H1 (cell line): ENCODE measurements around the gene SLC30A10. TPM values are rescaled to one million over a fixed set of nuclear protein-coding genes. Genes with fewer than 3 reads are reported as not detected.
A peak's percentile ranks its signal among the peaks of the same experiment; 100 is the strongest.

Experiments
- CTCF ChIA-PET: fragments of 300-600 bp; sonication (Branson Sonifier 250); formaldehyde crosslinking; loops from one replicate; lab custom pipeline; 2021; ENCODE audit not compliant: partially characterized antibody; lab: Charles Lee
- POLR2A ChIA-PET: fragments of 300-600 bp; sonication (Branson Sonifier 250); formaldehyde crosslinking; loops from one replicate; lab custom pipeline; 2021; ENCODE audit warnings: inconsistent platforms; ENCODE audit not compliant: partially characterized antibody; lab: Charles Lee
- DNase-seq, 2 experiments: peaks; one replicate each; pipeline versions ENCODE4 v3.0.0 to v3.0.0-alpha.2; 2010 to 2022; ENCODE audit warnings: low spot score in 2 of 2, low read depth in 1 of 2, mixed read lengths in 1 of 2
- FAIRE-seq: peaks from 2 replicates; lab custom pipeline; 2011; peaks lifted over from hg19 to GRCh38; lab: Jason Lieb, UNC
- H2AFZ ChIP-seq: 2 replicates; pipeline ENCODE4 v1.8.1; 2012; ENCODE audit warnings: low read length, inconsistent platforms
- H2AK5ac ChIP-seq: 2 replicates; pipeline ENCODE4 v1.6.1; 2013; ENCODE audit warnings: low read depth, low read length
- H2BK120ac ChIP-seq: replicated peaks from 2 replicates; pipeline ENCODE3; 2013; ENCODE audit warnings: low read depth, low read length, inconsistent platforms
- H2BK12ac ChIP-seq: 2 replicates; pipeline ENCODE4 v1.6.1; 2013; ENCODE audit warnings: low read depth, low read length
- H2BK15ac ChIP-seq: 2 replicates; pipeline ENCODE4 v1.6.1; 2013; ENCODE audit warnings: low read length
- H2BK20ac ChIP-seq: 2 replicates; pipeline ENCODE4 v1.6.1; 2013; ENCODE audit warnings: low read length
- H2BK5ac ChIP-seq: 2 replicates; pipeline ENCODE4 v1.6.1; 2013; ENCODE audit warnings: low read depth, low read length
- H3K14ac ChIP-seq: 2 replicates; pipeline ENCODE4 v1.6.1; 2013; ENCODE audit warnings: inconsistent platforms; ENCODE audit not compliant: insufficient read length
- H3K18ac ChIP-seq: 2 replicates; pipeline ENCODE4 v1.6.1; 2013; ENCODE audit warnings: low read length; ENCODE audit errors: extremely low read depth
- H3K23ac ChIP-seq: 2 replicates; pipeline ENCODE4 v1.6.1; 2013; ENCODE audit warnings: inconsistent platforms; ENCODE audit not compliant: insufficient read length
- H3K23me2 ChIP-seq: 2 replicates; pipeline ENCODE4 v1.6.1; 2013; ENCODE audit warnings: low read depth, low read length
- H3K27ac ChIP-seq: 2 replicates; pipeline ENCODE4 v1.6.1; 2011; ENCODE audit warnings: low read depth, low read length, inconsistent platforms
- H3K27me3 ChIP-seq, 4 experiments: replicated peaks in 1 of 4; 1 replicate in 1 of 4; 2 replicates in 3 of 4; pipeline versions ENCODE4 v1.6.1 to v1.8.1; 2011 to 2013; ENCODE audit warnings: low read length in 3 of 4, mild to moderate bottlenecking in 3 of 4, inconsistent platforms in 2 of 4, mixed read lengths in 2 of 4, moderate library complexity in 1 of 4; ENCODE audit not compliant: control insufficient read depth in 3 of 4, insufficient read depth in 3 of 4; ENCODE audit errors: extremely low read depth in 1 of 4
- H3K36me3 ChIP-seq, 4 experiments: 2 replicates each; pipeline versions ENCODE4 v1.6.1 to v1.8.1; 2011 to 2013; ENCODE audit warnings: mild to moderate bottlenecking in 4 of 4, low read length in 3 of 4, moderate library complexity in 2 of 4, control low read depth in 1 of 4, inconsistent platforms in 1 of 4; ENCODE audit not compliant: insufficient read depth in 4 of 4, control insufficient read depth in 2 of 4
- H3K4ac ChIP-seq: replicated peaks from 2 replicates; pipeline ENCODE3; 2013; ENCODE audit warnings: low read length, low read depth, mixed read lengths, inconsistent platforms; ENCODE audit not compliant: insufficient read length
- H3K4me1 ChIP-seq, 4 experiments: replicated peaks in 1 of 4; 1 replicate in 1 of 4; 2 replicates in 3 of 4; pipeline versions ENCODE4 v1.6.1 to v1.8.1; 2011 to 2013; ENCODE audit warnings: low read length in 3 of 4, inconsistent platforms in 2 of 4, mixed read lengths in 1 of 4; ENCODE audit not compliant: insufficient read depth in 4 of 4, control insufficient read depth in 3 of 4
- H3K4me2 ChIP-seq, 2 experiments: 2 replicates each; pipeline versions ENCODE4 v1.6.1 to v1.8.1; 2011 to 2013; ENCODE audit warnings: low read depth in 2 of 2, low read length in 2 of 2, control low read depth in 1 of 2, inconsistent platforms in 1 of 2, mild to moderate bottlenecking in 1 of 2; ENCODE audit not compliant: insufficient read depth in 1 of 2
- H3K4me3 ChIP-seq, 4 experiments: fragments of 200-600, 300-600 bp in 1 of 4; sonication (generic), shearing (Covaris generic), sonication (Bioruptor Twin) in 1 of 4; 2 replicates each; pipeline versions ENCODE4 v1.5.1 to v1.8.1; 2011 to 2016; ENCODE audit warnings: low read length in 4 of 4, low read depth in 3 of 4, control low read depth in 2 of 4, inconsistent platforms in 2 of 4, mild to moderate bottlenecking in 2 of 4, mixed read lengths in 1 of 4, moderate library complexity in 1 of 4; ENCODE audit not compliant: insufficient read depth in 2 of 4; ENCODE audit errors: extremely low read depth in 1 of 4
- H3K56ac ChIP-seq: replicated peaks from 2 replicates; pipeline ENCODE3; 2013; ENCODE audit warnings: low read depth, mild to moderate bottlenecking, mixed read lengths, low read length, inconsistent platforms; ENCODE audit not compliant: insufficient read length
- H3K79me1 ChIP-seq: 2 replicates; pipeline ENCODE4 v1.6.1; 2013; ENCODE audit warnings: low read depth, low read length, control low read depth
- H3K79me2 ChIP-seq, 2 experiments: 2 replicates each; pipeline versions ENCODE4 v1.6.1 to v1.8.1; 2012 to 2013; ENCODE audit warnings: low read length in 2 of 2, mild to moderate bottlenecking in 2 of 2, inconsistent platforms in 1 of 2; ENCODE audit not compliant: insufficient read depth in 2 of 2, control insufficient read depth in 1 of 2
- H3K9ac ChIP-seq, 4 experiments: replicated peaks in 1 of 4; 1 replicate in 1 of 4; 2 replicates in 3 of 4; pipeline versions ENCODE4 v1.6.1 to v1.8.1; 2011 to 2013; ENCODE audit warnings: low read depth in 3 of 4, low read length in 3 of 4, control low read depth in 2 of 4, mild to moderate bottlenecking in 2 of 4, moderate library complexity in 2 of 4, inconsistent platforms in 1 of 4; ENCODE audit errors: extremely low read depth in 1 of 4
- H3K9me3 ChIP-seq, 2 experiments: 2 replicates each; pipeline versions ENCODE4 v1.6.1 to v1.8.1; 2012 to 2013; ENCODE audit warnings: mild to moderate bottlenecking in 2 of 2, moderate library complexity in 2 of 2, control low read depth in 1 of 2, inconsistent platforms in 1 of 2, low read depth in 1 of 2, low read length in 1 of 2, mixed read lengths in 1 of 2; ENCODE audit not compliant: insufficient read depth in 2 of 2
- H4K20me1 ChIP-seq, 2 experiments: replicated peaks in 1 of 2; 2 replicates each; pipeline versions ENCODE3 to v1.8.1; 2011 to 2013; ENCODE audit warnings: inconsistent platforms in 2 of 2, low read length in 2 of 2, mild to moderate bottlenecking in 1 of 2; ENCODE audit not compliant: insufficient read depth in 2 of 2, control insufficient read depth in 1 of 2
- H4K5ac ChIP-seq: 2 replicates; pipeline ENCODE4 v1.6.1; 2013; ENCODE audit warnings: low read length, low read depth, mixed read lengths, inconsistent platforms; ENCODE audit not compliant: insufficient read length
- H4K8ac ChIP-seq: 2 replicates; pipeline ENCODE4 v1.8.0; 2013; ENCODE audit warnings: mild to moderate bottlenecking, moderate library complexity, low read length, inconsistent platforms; ENCODE audit not compliant: insufficient read depth; ENCODE audit errors: extremely low read depth
- H4K91ac ChIP-seq: replicated peaks from 2 replicates; pipeline ENCODE3; 2013; ENCODE audit warnings: low read length, mixed read lengths, inconsistent platforms; ENCODE audit not compliant: insufficient read length
- BACH1 ChIP-seq: IDR thresholded peaks from 2 replicates; pipeline ENCODE4 v1.6.1; 2012; ENCODE audit warnings: low read length, improper control_type of control experiment
- EGR1 ChIP-seq: IDR thresholded peaks from 2 replicates; pipeline ENCODE4 v1.6.1; 2011; ENCODE audit warnings: low read depth, low read length, borderline replicate concordance
- SIN3A ChIP-seq, 2 experiments: IDR thresholded peaks in 1 of 2; conservative IDR thresholded peaks in 1 of 2; 2 replicates each; pipeline ENCODE4 v1.6.1; 2011 to 2012; ENCODE audit warnings: low read length in 2 of 2, improper control_type of control experiment in 1 of 2, low read depth in 1 of 2, mild to moderate bottlenecking in 1 of 2
- TCF12 ChIP-seq: IDR thresholded peaks from 2 replicates; pipeline ENCODE4 v1.6.1; 2011; ENCODE audit warnings: low read depth, mild to moderate bottlenecking, low read length
- WGBS, 2 experiments: shearing (Covaris generic) in 1 of 2; methylation state at CpG; one replicate each; pipeline versions ENCODE4 v1.1.6 to v1.1.7; 2013 to 2015; ENCODE audit warnings: low lambda C conversion rate in 2 of 2, mixed read lengths in 2 of 2, inconsistent platforms in 1 of 2, low coverage in 1 of 2, missing lambda C conversion rate in 1 of 2; ENCODE audit not compliant: insufficient replicate concordance in 2 of 2, insufficient coverage in 1 of 2, insufficient read length in 1 of 2; ENCODE audit errors: extremely low coverage in 1 of 2, missing lambda C conversion rate in 1 of 2; 5-methylcytosine and 5-hydroxymethylcytosine counted together
- polyA plus RNA-seq, 7 experiments: library from polyadenylated mRNA; depleted of rRNA in 3 of 7; stranded (reverse) in 5 of 7; unstranded in 2 of 7; fragments of >200 nt in 5 of 7; fragments of 200-250 nt in 2 of 7; gene quantifications; 1 replicate in 5 of 7; 2 replicates in 1 of 7; 4 replicates in 1 of 7; pipeline versions ENCODE4 v1.2.1 to v1.2.3, GENCODE V29; 2011 to 2013; ENCODE audit warnings: missing spikeins in 2 of 7, mixed read lengths in 2 of 7
- total RNA-seq: library from RNA; stranded (reverse); fragmentation: NEBNext Ultra II Directional; extraction: Animal tissue kit (Norgen Biotek cat#: 25700); gene quantifications from 2 replicates; pipeline ENCODE4 v1.2.1, GENCODE V29; 2021

SLC30A10 gene
- total and polyA plus RNA-seq, 2 of the 8 experiments (the other 6 are each of a cell fraction or from before 2014, with no cell fraction given), result 0.23 to 0.61 TPM

GRCh38 chr1:219940707-219941106, 12.3 kb upstream of the SLC30A10 start:
- TF ChIP-seq EGR1 (no peak), BACH1 (no peak), TCF12 (no peak), SIN3A (conservative IDR thresholded peaks at IDR 0.05 in 1 of 2, IDR thresholded peaks at IDR 0.05 in 1 of 2; ENCODE audit: low read depth in 1 of 2, low read length in 2 of 2) (no peak)
- no peaks in the 10 kb centered on the region for H3K4me1 ChIP-seq
- peak overlapping the region; percentile 43; the same call in 1 of the 2 replicates for H2AFZ ChIP-seq
- no peak overlapping the region for H4K91ac ChIP-seq
- H2BK12ac ChIP-seq, result no peak overlapping the region
- WGBS, 2 experiments, result 81% methylated on average over 3 of the region's 3 CpGs; no CpG with 5 or more reads in 1 of the 2 experiments
- no peaks in the 10 kb centered on the region for H3K79me1 ChIP-seq
- H2BK20ac ChIP-seq, result no peak overlapping the region
- no peak overlapping the region for H4K8ac ChIP-seq
- no peak overlapping the region for H3K9ac ChIP-seq
- H2BK5ac ChIP-seq, result no peak overlapping the region
- no peaks in the 10 kb centered on the region for H3K36me3 ChIP-seq
- no peaks in the 10 kb centered on the region for H3K27me3 ChIP-seq
- no peak overlapping the region for H3K4me3 ChIP-seq
- no peak overlapping the region for H4K5ac ChIP-seq
- ChIA-PET CTCF (no interaction called here), POLR2A (no interaction called here)
- H3K9me3 ChIP-seq, result no peaks in the 10 kb centered on the region
- no peaks in the 10 kb centered on the region for H3K79me2 ChIP-seq
- no peak overlapping the region for H3K27ac ChIP-seq
- DNase-seq, result no peak
- H2BK15ac ChIP-seq, result no peak overlapping the region
- no peak overlapping the region for H2BK120ac ChIP-seq
- H3K18ac ChIP-seq, result no peak overlapping the region
- H3K23me2 ChIP-seq, result no peaks in the 10 kb centered on the region
- no peak overlapping the region for H3K23ac ChIP-seq
- H3K4me2 ChIP-seq, result no peak overlapping the region
- FAIRE-seq, result no peak
- no peak overlapping the region for H2AK5ac ChIP-seq
- H3K4ac ChIP-seq, result no peak overlapping the region
- no peak overlapping the region for H3K56ac ChIP-seq
- H3K14ac ChIP-seq, result no peak overlapping the region
- no peaks in the 10 kb centered on the region for H4K20me1 ChIP-seq
